WTC11 (cell line): Measurements from ENCODE around the gene CRAT. TPM values are rescaled to one million over a fixed set of nuclear protein-coding genes. Genes with fewer than 3 reads are reported as not detected.

Source experiments
- ATAC-seq: fragments of 200-7000 bp; cut with Tn5 transposase; 2 replicates; pipeline ENCODE4 v1.10.0; 2021; ENCODE audit warnings: mild to moderate bottlenecking, moderate library complexity
- CTCF ChIA-PET: fragments of 300-600 bp; sonication (Branson Sonifier 250); formaldehyde crosslinking; loops from one replicate; lab custom pipeline; 2021; ENCODE audit warnings: antibody characterized with exemption; lab: Charles Lee
- POLR2A ChIA-PET: fragments of 350-600 bp; sonication (Branson Sonifier 250); formaldehyde crosslinking; loops from one replicate; lab custom pipeline; 2021; ENCODE audit warnings: antibody characterized with exemption; lab: Charles Lee
- DNase-seq: peaks from one replicate; pipeline ENCODE4 v3.0.0; 2021; ENCODE audit warnings: low spot score
- H3K27ac Mint-ChIP-seq: 2 replicates; pipeline ENCODE4 v1.8.0; 2021; ENCODE audit warnings: mixed read lengths
- H3K27me3 Mint-ChIP-seq: 2 replicates; pipeline ENCODE4 v1.8.0; 2021; ENCODE audit warnings: low read depth, mild to moderate bottlenecking, moderate library complexity, mixed read lengths
- H3K36me3 Mint-ChIP-seq: 2 replicates; pipeline ENCODE4 v1.8.0; 2021; ENCODE audit warnings: mixed read lengths
- H3K4me1 Mint-ChIP-seq: 2 replicates; pipeline ENCODE4 v1.8.0; 2022; ENCODE audit warnings: mixed read lengths
- H3K4me3 Mint-ChIP-seq: 2 replicates; pipeline ENCODE4 v1.8.0; 2021; ENCODE audit warnings: mild to moderate bottlenecking, moderate library complexity, mixed read lengths
- H3K9me3 Mint-ChIP-seq: 2 replicates; pipeline ENCODE4 v1.8.0; 2021; ENCODE audit warnings: mixed read lengths
- CBFB ChIP-seq: sonication (generic); formaldehyde crosslinking; IDR thresholded peaks from 2 replicates; pipeline ENCODE4 v1.8.1; 2022; ENCODE audit warnings: mild to moderate bottlenecking, low read depth, missing genetic modification reagents
- FOXP1 ChIP-seq: sonication (generic); formaldehyde crosslinking; IDR thresholded peaks from 2 replicates; pipeline ENCODE4 v1.8.0; 2022; ENCODE audit warnings: missing genetic modification reagents, mild to moderate bottlenecking, moderate library complexity, borderline replicate concordance
- GABPB1 ChIP-seq: sonication (generic); formaldehyde crosslinking; IDR thresholded peaks from 2 replicates; pipeline ENCODE4 v1.8.1; 2023; ENCODE audit warnings: mild to moderate bottlenecking, missing genetic modification reagents
- GRHL2 ChIP-seq: fragments of 250-450 bp; sonication (Bioruptor Pico); IDR thresholded peaks from 2 replicates; pipeline ENCODE4 v1.8.0; 2022; ENCODE audit warnings: mild to moderate bottlenecking, moderate library complexity; ENCODE audit not compliant: insufficient replicate concordance, severe bottlenecking
- JAZF1 ChIP-seq: fragments of 250-450 bp; sonication (Bioruptor Pico); IDR thresholded peaks from 2 replicates; pipeline ENCODE4 v1.9.0; 2021; ENCODE audit warnings: moderate library complexity, mild to moderate bottlenecking, inconsistent platforms
- SMAD3 ChIP-seq: sonication (generic); formaldehyde crosslinking; IDR thresholded peaks from 2 replicates; pipeline ENCODE4 v1.8.0; 2022; ENCODE audit warnings: missing genetic modification reagents, mild to moderate bottlenecking, borderline replicate concordance
- SOX15 ChIP-seq: fragments of 250-450 bp; sonication (Bioruptor Pico); IDR thresholded peaks from 2 replicates; pipeline ENCODE4 v1.9.0; 2021; ENCODE audit warnings: mild to moderate bottlenecking
- TCF7 ChIP-seq: sonication (generic); formaldehyde crosslinking; IDR thresholded peaks from 2 replicates; pipeline ENCODE4 v1.8.0; 2022; ENCODE audit warnings: mild to moderate bottlenecking, low read depth, missing genetic modification reagents, moderate library complexity
- TEAD1 ChIP-seq: sonication (generic); formaldehyde crosslinking; IDR thresholded peaks from 2 replicates; pipeline ENCODE4 v1.8.0; 2022; ENCODE audit warnings: mild to moderate bottlenecking, missing genetic modification reagents
- ZNF423 ChIP-seq: fragments of 250-450 bp; sonication (Bioruptor Pico); IDR thresholded peaks from 2 replicates; pipeline ENCODE4 v2.1.2; 2022; ENCODE audit warnings: mild to moderate bottlenecking, moderate library complexity
- total RNA-seq: library from RNA; stranded (reverse); gene quantifications from 3 replicates; pipeline ENCODE4 v1.2.3, GENCODE V29; 2021
- TF ChIP-seq, protein P1 (sequence below): sonication (generic); formaldehyde crosslinking; IDR thresholded peaks from 2 replicates; pipeline ENCODE4 v1.8.1; 2023; ENCODE audit warnings: mild to moderate bottlenecking, missing genetic modification reagents
- TF ChIP-seq, protein P2 (sequence below): fragments of 250-450 bp; sonication (Bioruptor Pico); IDR thresholded peaks from 2 replicates; pipeline ENCODE4 v2.1.2; 2022; ENCODE audit warnings: mild to moderate bottlenecking, moderate library complexity
- TF ChIP-seq, protein P3 (sequence below): fragments of 250-450 bp; sonication (Bioruptor Pico); IDR thresholded peaks from 2 replicates; pipeline ENCODE4 v1.9.0; 2021; ENCODE audit warnings: moderate library complexity, mild to moderate bottlenecking, inconsistent platforms, borderline replicate concordance
- TF ChIP-seq, protein P4 (sequence below): sonication (generic); formaldehyde crosslinking; conservative IDR thresholded peaks from 2 replicates; pipeline ENCODE4 v1.8.1; 2023; ENCODE audit warnings: mild to moderate bottlenecking, low read depth, missing genetic modification reagents, moderate library complexity
- TF ChIP-seq, protein P5 (sequence below): fragments of 250-450 bp; sonication (Bioruptor Pico); IDR thresholded peaks from 2 replicates; pipeline ENCODE4 v1.9.0; 2021; ENCODE audit warnings: mild to moderate bottlenecking, borderline replicate concordance

The CRAT gene
- total RNA-seq, 1 experiment from 2014 or later = 17.2 TPM

DNA sequence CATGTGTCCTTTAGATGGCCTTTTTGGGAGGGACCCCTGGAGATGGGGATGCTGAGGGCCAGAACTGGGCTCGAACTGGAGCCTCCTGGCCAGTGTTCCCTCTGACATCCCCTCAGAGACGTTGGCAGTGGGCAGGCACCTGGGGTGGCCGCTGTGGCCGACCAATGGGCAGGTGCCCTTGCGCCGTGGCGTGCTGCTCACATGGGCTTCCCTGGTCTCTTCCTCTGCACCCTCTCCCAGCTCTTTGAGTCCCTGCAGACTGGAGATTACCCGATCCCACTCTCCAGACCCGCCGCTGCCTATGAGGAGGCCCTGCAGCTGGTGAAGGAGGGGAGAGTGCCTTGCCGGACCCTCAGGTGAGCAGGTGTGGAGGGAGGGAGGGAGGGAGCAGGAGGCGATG, 49.6 kb downstream of the CRAT start:
- Mint-ChIP-seq H3K4me3 (no peak overlapping the region), H3K27ac (no peak overlapping the region), H3K36me3 (peaks cover 20% of the 10 kb centered on the region), H3K27me3 (no peaks in the 10 kb centered on the region), H3K9me3 (no peaks in the 10 kb centered on the region), H3K4me1 (no peaks in the 10 kb centered on the region)
- no peak for ATAC-seq
- POLR2A ChIA-PET = no interaction called here
- CTCF ChIA-PET = no interaction called here
- TF ChIP-seq GRHL2 (CRISPR knock-in tag) (no peak), CBFB (CRISPR knock-in tag) (no peak), TEAD1 (CRISPR knock-in tag) (no peak), GABPB1 (CRISPR knock-in tag) (no peak), SMAD3 (CRISPR knock-in tag) (no peak), TCF7 (CRISPR knock-in tag) (no peak), SOX15 (CRISPR knock-in tag) (no peak), FOXP1 (CRISPR knock-in tag) (no peak), JAZF1 (CRISPR knock-in tag) (no peak), ZNF423 (CRISPR knock-in tag) (no peak)
- TF ChIP-seq, protein P1, sequence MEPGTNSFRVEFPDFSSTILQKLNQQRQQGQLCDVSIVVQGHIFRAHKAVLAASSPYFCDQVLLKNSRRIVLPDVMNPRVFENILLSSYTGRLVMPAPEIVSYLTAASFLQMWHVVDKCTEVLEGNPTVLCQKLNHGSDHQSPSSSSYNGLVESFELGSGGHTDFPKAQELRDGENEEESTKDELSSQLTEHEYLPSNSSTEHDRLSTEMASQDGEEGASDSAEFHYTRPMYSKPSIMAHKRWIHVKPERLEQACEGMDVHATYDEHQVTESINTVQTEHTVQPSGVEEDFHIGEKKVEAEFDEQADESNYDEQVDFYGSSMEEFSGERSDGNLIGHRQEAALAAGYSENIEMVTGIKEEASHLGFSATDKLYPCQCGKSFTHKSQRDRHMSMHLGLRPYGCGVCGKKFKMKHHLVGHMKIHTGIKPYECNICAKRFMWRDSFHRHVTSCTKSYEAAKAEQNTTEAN (CRISPR knock-in tag) = no peak
- TF ChIP-seq, protein P2, sequence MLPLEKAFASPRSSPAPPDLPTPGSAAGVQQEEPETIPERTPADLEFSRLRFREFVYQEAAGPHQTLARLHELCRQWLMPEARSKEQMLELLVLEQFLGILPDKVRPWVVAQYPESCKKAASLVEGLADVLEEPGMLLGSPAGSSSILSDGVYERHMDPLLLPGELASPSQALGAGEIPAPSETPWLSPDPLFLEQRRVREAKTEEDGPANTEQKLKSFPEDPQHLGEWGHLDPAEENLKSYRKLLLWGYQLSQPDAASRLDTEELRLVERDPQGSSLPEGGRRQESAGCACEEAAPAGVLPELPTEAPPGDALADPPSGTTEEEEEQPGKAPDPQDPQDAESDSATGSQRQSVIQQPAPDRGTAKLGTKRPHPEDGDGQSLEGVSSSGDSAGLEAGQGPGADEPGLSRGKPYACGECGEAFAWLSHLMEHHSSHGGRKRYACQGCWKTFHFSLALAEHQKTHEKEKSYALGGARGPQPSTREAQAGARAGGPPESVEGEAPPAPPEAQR (CRISPR knock-in tag) = no peak
- TF ChIP-seq, protein P3, sequence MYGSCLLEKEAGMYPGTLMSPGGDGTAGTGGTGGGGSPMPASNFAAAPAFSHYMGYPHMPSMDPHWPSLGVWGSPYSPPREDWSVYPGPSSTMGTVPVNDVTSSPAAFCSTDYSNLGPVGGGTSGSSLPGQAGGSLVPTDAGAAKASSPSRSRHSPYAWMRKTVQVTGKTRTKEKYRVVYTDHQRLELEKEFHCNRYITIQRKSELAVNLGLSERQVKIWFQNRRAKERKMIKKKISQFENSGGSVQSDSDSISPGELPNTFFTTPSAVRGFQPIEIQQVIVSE (CRISPR knock-in tag) = no peak
- TF ChIP-seq, protein P4, sequence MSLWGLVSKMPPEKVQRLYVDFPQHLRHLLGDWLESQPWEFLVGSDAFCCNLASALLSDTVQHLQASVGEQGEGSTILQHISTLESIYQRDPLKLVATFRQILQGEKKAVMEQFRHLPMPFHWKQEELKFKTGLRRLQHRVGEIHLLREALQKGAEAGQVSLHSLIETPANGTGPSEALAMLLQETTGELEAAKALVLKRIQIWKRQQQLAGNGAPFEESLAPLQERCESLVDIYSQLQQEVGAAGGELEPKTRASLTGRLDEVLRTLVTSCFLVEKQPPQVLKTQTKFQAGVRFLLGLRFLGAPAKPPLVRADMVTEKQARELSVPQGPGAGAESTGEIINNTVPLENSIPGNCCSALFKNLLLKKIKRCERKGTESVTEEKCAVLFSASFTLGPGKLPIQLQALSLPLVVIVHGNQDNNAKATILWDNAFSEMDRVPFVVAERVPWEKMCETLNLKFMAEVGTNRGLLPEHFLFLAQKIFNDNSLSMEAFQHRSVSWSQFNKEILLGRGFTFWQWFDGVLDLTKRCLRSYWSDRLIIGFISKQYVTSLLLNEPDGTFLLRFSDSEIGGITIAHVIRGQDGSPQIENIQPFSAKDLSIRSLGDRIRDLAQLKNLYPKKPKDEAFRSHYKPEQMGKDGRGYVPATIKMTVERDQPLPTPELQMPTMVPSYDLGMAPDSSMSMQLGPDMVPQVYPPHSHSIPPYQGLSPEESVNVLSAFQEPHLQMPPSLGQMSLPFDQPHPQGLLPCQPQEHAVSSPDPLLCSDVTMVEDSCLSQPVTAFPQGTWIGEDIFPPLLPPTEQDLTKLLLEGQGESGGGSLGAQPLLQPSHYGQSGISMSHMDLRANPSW (CRISPR knock-in tag) = no peak
- TF ChIP-seq, protein P5, sequence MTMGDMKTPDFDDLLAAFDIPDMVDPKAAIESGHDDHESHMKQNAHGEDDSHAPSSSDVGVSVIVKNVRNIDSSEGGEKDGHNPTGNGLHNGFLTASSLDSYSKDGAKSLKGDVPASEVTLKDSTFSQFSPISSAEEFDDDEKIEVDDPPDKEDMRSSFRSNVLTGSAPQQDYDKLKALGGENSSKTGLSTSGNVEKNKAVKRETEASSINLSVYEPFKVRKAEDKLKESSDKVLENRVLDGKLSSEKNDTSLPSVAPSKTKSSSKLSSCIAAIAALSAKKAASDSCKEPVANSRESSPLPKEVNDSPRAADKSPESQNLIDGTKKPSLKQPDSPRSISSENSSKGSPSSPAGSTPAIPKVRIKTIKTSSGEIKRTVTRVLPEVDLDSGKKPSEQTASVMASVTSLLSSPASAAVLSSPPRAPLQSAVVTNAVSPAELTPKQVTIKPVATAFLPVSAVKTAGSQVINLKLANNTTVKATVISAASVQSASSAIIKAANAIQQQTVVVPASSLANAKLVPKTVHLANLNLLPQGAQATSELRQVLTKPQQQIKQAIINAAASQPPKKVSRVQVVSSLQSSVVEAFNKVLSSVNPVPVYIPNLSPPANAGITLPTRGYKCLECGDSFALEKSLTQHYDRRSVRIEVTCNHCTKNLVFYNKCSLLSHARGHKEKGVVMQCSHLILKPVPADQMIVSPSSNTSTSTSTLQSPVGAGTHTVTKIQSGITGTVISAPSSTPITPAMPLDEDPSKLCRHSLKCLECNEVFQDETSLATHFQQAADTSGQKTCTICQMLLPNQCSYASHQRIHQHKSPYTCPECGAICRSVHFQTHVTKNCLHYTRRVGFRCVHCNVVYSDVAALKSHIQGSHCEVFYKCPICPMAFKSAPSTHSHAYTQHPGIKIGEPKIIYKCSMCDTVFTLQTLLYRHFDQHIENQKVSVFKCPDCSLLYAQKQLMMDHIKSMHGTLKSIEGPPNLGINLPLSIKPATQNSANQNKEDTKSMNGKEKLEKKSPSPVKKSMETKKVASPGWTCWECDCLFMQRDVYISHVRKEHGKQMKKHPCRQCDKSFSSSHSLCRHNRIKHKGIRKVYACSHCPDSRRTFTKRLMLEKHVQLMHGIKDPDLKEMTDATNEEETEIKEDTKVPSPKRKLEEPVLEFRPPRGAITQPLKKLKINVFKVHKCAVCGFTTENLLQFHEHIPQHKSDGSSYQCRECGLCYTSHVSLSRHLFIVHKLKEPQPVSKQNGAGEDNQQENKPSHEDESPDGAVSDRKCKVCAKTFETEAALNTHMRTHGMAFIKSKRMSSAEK (CRISPR knock-in tag) = no peak
- TF ChIP-seq, all 79 proteins: peak for 0
- DNase-seq = no peak
